GM23338 (cell line): Measurements from ENCODE around the gene ZNF10. TPM values are rescaled to one million over a fixed set of nuclear protein-coding genes. Genes with fewer than 3 reads are reported as not detected.

Experiments
- ATAC-seq: fragments of 200-7000 bp; cut with Tn5 transposase; 3 replicates; pipeline ENCODE4 v1.9.1; 2020
- DNase-seq: peaks from one replicate; pipeline ENCODE4 v3.0.0-alpha.2; 2015; ENCODE audit warnings: low spot score
- H2AFZ ChIP-seq: fragments of 200-600 bp; sonication (generic); 2 replicates; pipeline ENCODE4 v1.8.0; 2016; ENCODE audit warnings: antibody characterized with exemption, mild to moderate bottlenecking, moderate library complexity
- H3F3A ChIP-seq: fragments of 200-600 bp; sonication (generic); replicated peaks from 2 replicates; pipeline ENCODE4 v1.8.0; 2017; ENCODE audit warnings: antibody characterized with exemption, mixed run types, low read depth
- H3K27ac ChIP-seq: fragments of 200-600 bp; sonication (generic); 2 replicates; pipeline ENCODE4 v1.6.1; 2016; ENCODE audit warnings: low read depth
- H3K27me3 ChIP-seq: fragments of 200-600 bp; sonication (generic); 2 replicates; pipeline ENCODE4 v1.8.0; 2016; ENCODE audit warnings: mild to moderate bottlenecking, mixed run types, moderate library complexity; ENCODE audit not compliant: insufficient read depth
- H3K36me3 ChIP-seq: fragments of 200-600 bp; sonication (generic); 2 replicates; pipeline ENCODE4 v1.8.0; 2016; ENCODE audit warnings: mild to moderate bottlenecking; ENCODE audit not compliant: insufficient read depth
- H3K4me1 ChIP-seq: fragments of 200-600 bp; sonication (generic); 2 replicates; pipeline ENCODE4 v1.8.0; 2016; ENCODE audit warnings: mild to moderate bottlenecking, moderate library complexity; ENCODE audit not compliant: insufficient read depth
- H3K4me2 ChIP-seq: fragments of 200-600 bp; sonication (generic); 2 replicates; pipeline ENCODE4 v1.7.1; 2017; ENCODE audit warnings: mixed run types
- H3K4me3 ChIP-seq: fragments of 200-600 bp; sonication (generic); 2 replicates; pipeline ENCODE4 v1.6.1; 2016; ENCODE audit warnings: mixed run types
- H3K79me2 ChIP-seq: fragments of 200-600 bp; sonication (generic); replicated peaks from 2 replicates; pipeline ENCODE4 v1.8.0; 2017; ENCODE audit warnings: mild to moderate bottlenecking; ENCODE audit not compliant: insufficient read depth
- H3K9me2 ChIP-seq: fragments of 200-600 bp; sonication (generic); 2 replicates; pipeline ENCODE4 v1.8.0; 2017; ENCODE audit not compliant: insufficient read depth
- H4K20me1 ChIP-seq: fragments of 200-600 bp; sonication (generic); replicated peaks from 2 replicates; pipeline ENCODE4 v1.8.0; 2017; ENCODE audit warnings: mild to moderate bottlenecking; ENCODE audit not compliant: insufficient read depth
- H3K27ac Mint-ChIP-seq: 2 replicates; pipeline ENCODE4 v1.8.0; 2020; ENCODE audit warnings: inconsistent platforms, mild to moderate bottlenecking, moderate library complexity, mixed read lengths
- H3K27me3 Mint-ChIP-seq: 3 replicates; pipeline ENCODE4 v1.8.0; 2022; ENCODE audit warnings: low read depth, mild to moderate bottlenecking, moderate library complexity, mixed read lengths, inconsistent platforms; ENCODE audit not compliant: insufficient read depth, poor library complexity
- H3K36me3 Mint-ChIP-seq: 3 replicates; pipeline ENCODE4 v1.8.0; 2021; ENCODE audit warnings: low read depth, mild to moderate bottlenecking, inconsistent platforms, moderate library complexity, mixed read lengths
- H3K4me1 Mint-ChIP-seq: 3 replicates; pipeline ENCODE4 v1.8.0; 2020; ENCODE audit warnings: mild to moderate bottlenecking, inconsistent platforms, mixed read lengths
- H3K4me3 Mint-ChIP-seq: 3 replicates; pipeline ENCODE4 v1.8.0; 2021; ENCODE audit warnings: moderate library complexity, mild to moderate bottlenecking, inconsistent platforms, mixed read lengths
- H3K9me3 Mint-ChIP-seq: 3 replicates; pipeline ENCODE4 v1.8.0; 2020; ENCODE audit warnings: moderate library complexity, mild to moderate bottlenecking, inconsistent platforms, mixed read lengths
- EZH2 ChIP-seq: fragments of 200-600 bp; sonication (generic); IDR thresholded peaks from one replicate; pipeline ENCODE4 v1.8.0; 2017; ENCODE audit warnings: antibody characterized with exemption, mild to moderate bottlenecking, low read depth; ENCODE audit not compliant: unreplicated experiment
- EZH2phosphoT487 ChIP-seq: fragments of 200-600 bp; sonication (generic); IDR thresholded peaks from one replicate; pipeline ENCODE4 v1.8.1; 2018; ENCODE audit warnings: antibody characterized with exemption; ENCODE audit not compliant: unreplicated experiment
- NANOG ChIP-seq: IDR thresholded peaks from 2 replicates; pipeline ENCODE4 v1.6.1; 2016; ENCODE audit warnings: antibody characterized with exemption, borderline replicate concordance
- STAT1 ChIP-seq: IDR thresholded peaks from one replicate; pipeline ENCODE4 v1.6.1; 2016; ENCODE audit warnings: antibody characterized with exemption; ENCODE audit not compliant: unreplicated experiment
- ZNF114 ChIP-seq: fragments of 250-450 bp; sonication (Bioruptor Pico); IDR thresholded peaks from 2 replicates; pipeline ENCODE4 v1.5.0; 2020; ENCODE audit warnings: mild to moderate bottlenecking, moderate library complexity
- ZNF331 ChIP-seq: fragments of 250-450 bp; sonication (Bioruptor Pico); IDR thresholded peaks from 2 replicates; pipeline ENCODE4 v1.5.0; 2020; ENCODE audit warnings: low read depth, mild to moderate bottlenecking, moderate library complexity
- polyA plus RNA-seq: library from polyadenylated mRNA; unstranded; fragments of >200 nt; fragmentation: Nextera tagmentation; extraction: Ambion mirVana; gene quantifications from 2 replicates; pipeline ENCODE4 v1.2.1, GENCODE V29; 2016
- total RNA-seq: library from RNA; depleted of rRNA; stranded (reverse); fragments of >200 nt; shearing (Covaris generic); gene quantifications from 2 replicates; pipeline ENCODE4 v1.2.3, GENCODE V29; 2014
- TF ChIP-seq, protein P1 (sequence below): IDR thresholded peaks from 2 replicates; pipeline ENCODE4 v1.6.1; 2016; ENCODE audit warnings: antibody characterized with exemption
- TF ChIP-seq, protein P2 (sequence below): fragments of 250-450 bp; sonication (Bioruptor Pico); IDR thresholded peaks from 2 replicates; pipeline ENCODE4 v1.5.0; 2020; ENCODE audit warnings: mild to moderate bottlenecking, moderate library complexity
- TF ChIP-seq, protein P3 (sequence below): IDR thresholded peaks from one replicate; pipeline ENCODE4 v1.6.1; 2018; ENCODE audit warnings: antibody characterized with exemption; ENCODE audit not compliant: unreplicated experiment

ZNF10 gene
- total and polyA plus RNA-seq, 2 experiments from 2014 or later, result 8.2 to 18.5 TPM

DNA sequence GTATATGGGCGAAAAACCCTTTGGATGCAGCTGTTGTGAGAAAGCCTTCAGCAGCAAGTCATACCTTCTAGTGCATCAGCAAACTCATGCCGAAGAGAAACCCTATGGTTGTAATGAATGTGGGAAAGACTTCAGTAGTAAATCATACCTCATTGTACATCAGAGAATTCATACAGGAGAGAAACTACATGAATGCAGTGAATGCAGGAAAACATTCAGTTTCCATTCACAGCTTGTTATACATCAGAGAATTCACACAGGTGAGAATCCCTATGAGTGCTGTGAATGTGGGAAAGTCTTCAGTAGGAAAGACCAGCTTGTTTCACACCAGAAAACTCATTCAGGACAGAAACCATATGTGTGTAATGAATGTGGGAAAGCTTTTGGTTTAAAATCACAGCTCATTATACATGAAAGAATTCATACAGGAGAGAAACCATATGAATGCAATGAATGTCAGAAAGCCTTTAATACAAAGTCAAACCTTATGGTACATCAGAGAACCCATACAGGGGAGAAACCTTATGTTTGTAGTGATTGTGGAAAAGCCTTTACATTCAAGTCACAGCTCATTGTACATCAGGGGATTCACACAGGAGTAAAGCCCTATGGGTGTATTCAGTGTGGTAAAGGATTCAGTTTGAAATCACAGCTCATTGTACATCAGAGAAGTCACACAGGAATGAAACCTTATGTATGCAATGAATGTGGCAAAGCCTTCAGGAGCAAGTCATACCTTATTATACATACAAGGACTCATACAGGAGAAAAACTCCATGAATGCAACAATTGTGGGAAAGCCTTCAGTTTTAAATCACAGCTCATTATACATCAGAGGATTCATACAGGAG lies 72.3 kb downstream of the ZNF10 start:
- Mint-ChIP-seq H3K4me1 (no peaks in the 10 kb centered on the region), H3K9me3 (peaks cover 86% of the 10 kb centered on the region), H3K27me3 (peaks cover 35% of the 10 kb centered on the region), H3K4me3 (no peak overlapping the region), H3K27ac (no peak overlapping the region), H3K36me3 (peaks cover 85% of the 10 kb centered on the region)
- Histone ChIP-seq H2AFZ (no peak overlapping the region), H3K27me3 (no peaks in the 10 kb centered on the region), H3K4me3 (peak overlapping the region; percentile 19; the same call in 1 of the 2 replicates), H3K36me3 (peaks cover 66% of the 10 kb centered on the region), H3K9me2 (no peaks in the 10 kb centered on the region), H3K27ac (no peak overlapping the region), H3F3A (peaks cover 20% of the 10 kb centered on the region), H4K20me1 (no peaks in the 10 kb centered on the region), H3K79me2 (no peaks in the 10 kb centered on the region), H3K4me1 (no peaks in the 10 kb centered on the region), H3K4me2 (no peak overlapping the region)
- ATAC-seq (no peak), DNase-seq (peak; percentile 8)
- no peak for TF ChIP-seq EZH2phosphoT487
- no peak for TF ChIP-seq ZNF331
- TF ChIP-seq NANOG, result no peak
- TF ChIP-seq, protein P1, sequence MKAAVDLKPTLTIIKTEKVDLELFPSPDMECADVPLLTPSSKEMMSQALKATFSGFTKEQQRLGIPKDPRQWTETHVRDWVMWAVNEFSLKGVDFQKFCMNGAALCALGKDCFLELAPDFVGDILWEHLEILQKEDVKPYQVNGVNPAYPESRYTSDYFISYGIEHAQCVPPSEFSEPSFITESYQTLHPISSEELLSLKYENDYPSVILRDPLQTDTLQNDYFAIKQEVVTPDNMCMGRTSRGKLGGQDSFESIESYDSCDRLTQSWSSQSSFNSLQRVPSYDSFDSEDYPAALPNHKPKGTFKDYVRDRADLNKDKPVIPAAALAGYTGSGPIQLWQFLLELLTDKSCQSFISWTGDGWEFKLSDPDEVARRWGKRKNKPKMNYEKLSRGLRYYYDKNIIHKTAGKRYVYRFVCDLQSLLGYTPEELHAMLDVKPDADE, result no peak
- no peak for TF ChIP-seq STAT1
- no peak for TF ChIP-seq ZNF114
- TF ChIP-seq EZH2, result no peak
- TF ChIP-seq, protein P2, sequence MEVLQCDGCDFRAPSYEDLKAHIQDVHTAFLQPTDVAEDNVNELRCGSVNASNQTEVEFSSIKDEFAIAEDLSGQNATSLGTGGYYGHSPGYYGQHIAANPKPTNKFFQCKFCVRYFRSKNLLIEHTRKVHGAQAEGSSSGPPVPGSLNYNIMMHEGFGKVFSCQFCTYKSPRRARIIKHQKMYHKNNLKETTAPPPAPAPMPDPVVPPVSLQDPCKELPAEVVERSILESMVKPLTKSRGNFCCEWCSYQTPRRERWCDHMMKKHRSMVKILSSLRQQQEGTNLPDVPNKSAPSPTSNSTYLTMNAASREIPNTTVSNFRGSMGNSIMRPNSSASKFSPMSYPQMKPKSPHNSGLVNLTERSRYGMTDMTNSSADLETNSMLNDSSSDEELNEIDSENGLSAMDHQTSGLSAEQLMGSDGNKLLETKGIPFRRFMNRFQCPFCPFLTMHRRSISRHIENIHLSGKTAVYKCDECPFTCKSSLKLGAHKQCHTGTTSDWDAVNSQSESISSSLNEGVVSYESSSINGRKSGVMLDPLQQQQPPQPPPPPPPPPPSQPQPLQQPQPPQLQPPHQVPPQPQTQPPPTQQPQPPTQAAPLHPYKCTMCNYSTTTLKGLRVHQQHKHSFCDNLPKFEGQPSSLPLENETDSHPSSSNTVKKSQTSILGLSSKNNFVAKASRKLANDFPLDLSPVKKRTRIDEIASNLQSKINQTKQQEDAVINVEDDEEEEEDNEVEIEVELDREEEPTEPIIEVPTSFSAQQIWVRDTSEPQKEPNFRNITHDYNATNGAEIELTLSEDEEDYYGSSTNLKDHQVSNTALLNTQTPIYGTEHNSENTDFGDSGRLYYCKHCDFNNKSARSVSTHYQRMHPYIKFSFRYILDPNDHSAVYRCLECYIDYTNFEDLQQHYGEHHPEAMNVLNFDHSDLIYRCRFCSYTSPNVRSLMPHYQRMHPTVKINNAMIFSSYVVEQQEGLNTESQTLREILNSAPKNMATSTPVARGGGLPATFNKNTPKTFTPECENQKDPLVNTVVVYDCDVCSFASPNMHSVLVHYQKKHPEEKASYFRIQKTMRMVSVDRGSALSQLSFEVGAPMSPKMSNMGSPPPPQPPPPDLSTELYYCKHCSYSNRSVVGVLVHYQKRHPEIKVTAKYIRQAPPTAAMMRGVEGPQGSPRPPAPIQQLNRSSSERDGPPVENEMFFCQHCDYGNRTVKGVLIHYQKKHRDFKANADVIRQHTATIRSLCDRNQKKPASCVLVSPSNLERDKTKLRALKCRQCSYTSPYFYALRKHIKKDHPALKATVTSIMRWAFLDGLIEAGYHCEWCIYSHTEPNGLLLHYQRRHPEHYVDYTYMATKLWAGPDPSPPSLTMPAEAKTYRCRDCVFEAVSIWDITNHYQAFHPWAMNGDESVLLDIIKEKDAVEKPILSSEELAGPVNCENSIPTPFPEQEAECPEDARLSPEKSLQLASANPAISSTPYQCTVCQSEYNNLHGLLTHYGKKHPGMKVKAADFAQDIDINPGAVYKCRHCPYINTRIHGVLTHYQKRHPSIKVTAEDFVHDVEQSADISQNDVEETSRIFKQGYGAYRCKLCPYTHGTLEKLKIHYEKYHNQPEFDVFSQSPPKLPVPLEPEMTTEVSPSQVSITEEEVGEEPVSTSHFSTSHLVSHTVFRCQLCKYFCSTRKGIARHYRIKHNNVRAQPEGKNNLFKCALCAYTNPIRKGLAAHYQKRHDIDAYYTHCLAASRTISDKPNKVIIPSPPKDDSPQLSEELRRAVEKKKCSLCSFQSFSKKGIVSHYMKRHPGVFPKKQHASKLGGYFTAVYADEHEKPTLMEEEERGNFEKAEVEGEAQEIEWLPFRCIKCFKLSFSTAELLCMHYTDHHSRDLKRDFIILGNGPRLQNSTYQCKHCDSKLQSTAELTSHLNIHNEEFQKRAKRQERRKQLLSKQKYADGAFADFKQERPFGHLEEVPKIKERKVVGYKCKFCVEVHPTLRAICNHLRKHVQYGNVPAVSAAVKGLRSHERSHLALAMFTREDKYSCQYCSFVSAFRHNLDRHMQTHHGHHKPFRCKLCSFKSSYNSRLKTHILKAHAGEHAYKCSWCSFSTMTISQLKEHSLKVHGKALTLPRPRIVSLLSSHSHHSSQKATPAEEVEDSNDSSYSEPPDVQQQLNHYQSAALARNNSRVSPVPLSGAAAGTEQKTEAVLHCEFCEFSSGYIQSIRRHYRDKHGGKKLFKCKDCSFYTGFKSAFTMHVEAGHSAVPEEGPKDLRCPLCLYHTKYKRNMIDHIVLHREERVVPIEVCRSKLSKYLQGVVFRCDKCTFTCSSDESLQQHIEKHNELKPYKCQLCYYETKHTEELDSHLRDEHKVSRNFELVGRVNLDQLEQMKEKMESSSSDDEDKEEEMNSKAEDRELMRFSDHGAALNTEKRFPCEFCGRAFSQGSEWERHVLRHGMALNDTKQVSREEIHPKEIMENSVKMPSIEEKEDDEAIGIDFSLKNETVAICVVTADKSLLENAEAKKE (CRISPR knock-in tag), result no peak
- TF ChIP-seq, protein P3, sequence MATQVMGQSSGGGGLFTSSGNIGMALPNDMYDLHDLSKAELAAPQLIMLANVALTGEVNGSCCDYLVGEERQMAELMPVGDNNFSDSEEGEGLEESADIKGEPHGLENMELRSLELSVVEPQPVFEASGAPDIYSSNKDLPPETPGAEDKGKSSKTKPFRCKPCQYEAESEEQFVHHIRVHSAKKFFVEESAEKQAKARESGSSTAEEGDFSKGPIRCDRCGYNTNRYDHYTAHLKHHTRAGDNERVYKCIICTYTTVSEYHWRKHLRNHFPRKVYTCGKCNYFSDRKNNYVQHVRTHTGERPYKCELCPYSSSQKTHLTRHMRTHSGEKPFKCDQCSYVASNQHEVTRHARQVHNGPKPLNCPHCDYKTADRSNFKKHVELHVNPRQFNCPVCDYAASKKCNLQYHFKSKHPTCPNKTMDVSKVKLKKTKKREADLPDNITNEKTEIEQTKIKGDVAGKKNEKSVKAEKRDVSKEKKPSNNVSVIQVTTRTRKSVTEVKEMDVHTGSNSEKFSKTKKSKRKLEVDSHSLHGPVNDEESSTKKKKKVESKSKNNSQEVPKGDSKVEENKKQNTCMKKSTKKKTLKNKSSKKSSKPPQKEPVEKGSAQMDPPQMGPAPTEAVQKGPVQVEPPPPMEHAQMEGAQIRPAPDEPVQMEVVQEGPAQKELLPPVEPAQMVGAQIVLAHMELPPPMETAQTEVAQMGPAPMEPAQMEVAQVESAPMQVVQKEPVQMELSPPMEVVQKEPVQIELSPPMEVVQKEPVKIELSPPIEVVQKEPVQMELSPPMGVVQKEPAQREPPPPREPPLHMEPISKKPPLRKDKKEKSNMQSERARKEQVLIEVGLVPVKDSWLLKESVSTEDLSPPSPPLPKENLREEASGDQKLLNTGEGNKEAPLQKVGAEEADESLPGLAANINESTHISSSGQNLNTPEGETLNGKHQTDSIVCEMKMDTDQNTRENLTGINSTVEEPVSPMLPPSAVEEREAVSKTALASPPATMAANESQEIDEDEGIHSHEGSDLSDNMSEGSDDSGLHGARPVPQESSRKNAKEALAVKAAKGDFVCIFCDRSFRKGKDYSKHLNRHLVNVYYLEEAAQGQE, result no peak
